ENCODE data around the gene KSR2. TPM values are rescaled to one million over a fixed set of nuclear protein-coding genes. Genes with fewer than 3 reads are reported as not detected.

Gene KSR2
- total and polyA plus RNA-seq, 9 donors: under 0.01 to 0.14 (median 0.04) TPM; not detected in 3

Other genes with a start within 250 kb of the KSR2 start
- 13.3 TPM for gene RFC5, start 47.7 kb upstream of the KSR2 start, total RNA-seq
- gene RFC5, start 47.7 kb upstream of the KSR2 start, polyA plus RNA-seq (ENCODE audit: insufficient read depth in 1 of 8, insufficient read length in 8 of 8, low replicate concordance in 1 of 8): 10 to 100 TPM; 10.5 to 17.8 (median 13.1) TPM
- 55.3 TPM for gene WSB2, start 92.2 kb upstream of the KSR2 start, total RNA-seq
- gene WSB2, start 92.2 kb upstream of the KSR2 start, polyA plus RNA-seq (ENCODE audit: insufficient read depth in 1 of 8, insufficient read length in 8 of 8, low replicate concordance in 1 of 8): 10 to 100 TPM; 55.2 to 67.2 (median 59.9) TPM
- 11.8 TPM for gene VSIG10, start 135.0 kb upstream of the KSR2 start, total RNA-seq
- gene VSIG10, start 135.0 kb upstream of the KSR2 start, polyA plus RNA-seq (ENCODE audit: insufficient read depth in 1 of 8, insufficient read length in 8 of 8, low replicate concordance in 1 of 8): 10 to 100 TPM in 4 of 8 donors, 1 to 10 TPM in 4; 7.7 to 14.7 (median 10.2) TPM
- 132 TPM for gene PEBP1, start 167.1 kb upstream of the KSR2 start, total RNA-seq
- gene PEBP1, start 167.1 kb upstream of the KSR2 start, polyA plus RNA-seq (ENCODE audit: insufficient read depth in 1 of 8, insufficient read length in 8 of 8, low replicate concordance in 1 of 8): 100 to 1,000 TPM; 138 to 156 (median 148) TPM